ENCODE results near the gene NCAPH2.

Gene NCAPH2

GRCh38 chr22:50508897-50509296 lies 873 bp downstream of the NCAPH2 start:
- peak overlapping the region; percentile 67 for H3K9ac ChIP-seq (ENCODE audit: low read length)
- peaks cover 50% of the 10 kb centered on the region for H3K79me2 ChIP-seq (ENCODE audit: low read length)
- 0 out of 2 replicates have a peak, but pooled peaks cover 4% of the 10 kb centered on the region for H4K20me1 ChIP-seq (ENCODE audit: insufficient read depth, low read length)
- no peak overlapping the region for H3K27ac ChIP-seq (ENCODE audit: low read length)
- H3K4me2 ChIP-seq (ENCODE audit: low read length): peak overlapping the region; percentile 95
- no peaks in the 10 kb centered on the region for H3K9me3 ChIP-seq (ENCODE audit: insufficient read depth, low read length)
- peak overlapping the region; percentile 90 for H3K4me3 ChIP-seq (ENCODE audit: low read length)
- H3K36me3 ChIP-seq (replicated peaks; ENCODE audit: low read depth, low read length): no peaks in the 10 kb centered on the region
- H2AFZ ChIP-seq (ENCODE audit: low read depth, low read length): no peak overlapping the region
- no peak for TF ChIP-seq CTCF (IDR thresholded peaks at IDR 0.05; ENCODE audit: low read depth, low read length)
- peaks cover 15% of the 10 kb centered on the region for H3K4me1 ChIP-seq (ENCODE audit: low read length)
- H3K27me3 ChIP-seq (ENCODE audit: low read depth, low read length): no peaks in the 10 kb centered on the region

- H2AFZ ChIP-seq (ENCODE audit: low read depth, low read length): no peak overlapping the region
- H3K4me1 ChIP-seq (ENCODE audit: low read length): peaks cover 10% of the 10 kb centered on the region
- no peak overlapping the region for H3K4me3 ChIP-seq (ENCODE audit: low read length)
- peaks cover 53% of the 10 kb centered on the region for H3K79me2 ChIP-seq (ENCODE audit: low read length)
- no peak overlapping the region for H3K9ac ChIP-seq (ENCODE audit: low read length)
- H3K27ac ChIP-seq (ENCODE audit: low read length): no peak overlapping the region
- peaks cover 4% of the 10 kb centered on the region; the same call in 1 of the 2 replicates for H4K20me1 ChIP-seq (ENCODE audit: insufficient read depth, low read length)
- no peaks in the 10 kb centered on the region for H3K9me3 ChIP-seq (ENCODE audit: insufficient read depth, low read length)
- H3K27me3 ChIP-seq (ENCODE audit: low read depth, low read length): no peaks in the 10 kb centered on the region
- TF ChIP-seq CTCF (IDR thresholded peaks at IDR 0.05; ENCODE audit: low read depth, low read length): no peak
- no peak for TF ChIP-seq EZH2phosphoT487 (IDR thresholded peaks at IDR 0.05; ENCODE audit: low read depth)
- no peak overlapping the region for H3K4me2 ChIP-seq (ENCODE audit: low read length)
- H3K36me3 ChIP-seq (replicated peaks; ENCODE audit: low read depth, low read length): no peaks in the 10 kb centered on the region
Observed at GRCh38 chr22:50513175-50513574, 5.2 kb downstream of the NCAPH2 start.

DNA sequence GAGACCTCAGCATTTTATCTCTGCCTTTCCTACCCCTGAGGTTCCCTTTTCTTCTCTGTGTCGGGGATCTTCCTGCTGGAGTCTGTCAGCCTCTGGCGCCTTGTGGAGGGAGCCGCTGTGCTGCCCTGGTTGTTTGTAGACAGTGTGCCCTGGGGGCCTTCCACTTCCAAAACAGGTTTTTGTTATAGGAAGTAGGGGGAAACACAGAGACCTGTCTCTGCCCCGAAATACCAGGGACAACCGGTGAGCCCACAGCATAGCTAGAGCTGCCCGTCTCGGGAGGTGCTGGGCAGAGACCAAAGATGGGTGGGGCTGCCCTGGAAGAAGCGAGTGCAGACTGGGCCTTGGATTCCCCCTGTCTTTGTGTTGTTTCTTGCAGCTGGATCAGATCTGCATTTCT lies 8.0 kb downstream of the NCAPH2 start:
- TF ChIP-seq EZH2phosphoT487 (IDR thresholded peaks at IDR 0.05; ENCODE audit: low read depth) (no peak), CTCF (IDR thresholded peaks at IDR 0.05; ENCODE audit: low read depth, low read length) (no peak)
- no peak overlapping the region for H3K9ac ChIP-seq (ENCODE audit: low read length)
- H3K4me3 ChIP-seq (ENCODE audit: low read length): no peak overlapping the region
- no peaks in the 10 kb centered on the region for H3K9me3 ChIP-seq (ENCODE audit: insufficient read depth, low read length)
- no peaks in the 10 kb centered on the region; the same call in 1 of the 2 replicates for H4K20me1 ChIP-seq (ENCODE audit: insufficient read depth, low read length)
- no peak overlapping the region for H2AFZ ChIP-seq (ENCODE audit: low read depth, low read length)
- H3K4me1 ChIP-seq (ENCODE audit: low read length): no peaks in the 10 kb centered on the region
- H3K27me3 ChIP-seq (ENCODE audit: low read depth, low read length): no peaks in the 10 kb centered on the region
- peaks cover 34% of the 10 kb centered on the region for H3K79me2 ChIP-seq (ENCODE audit: low read length)
- H3K4me2 ChIP-seq (ENCODE audit: low read length): no peak overlapping the region
- H3K36me3 ChIP-seq (replicated peaks; ENCODE audit: low read depth, low read length): no peaks in the 10 kb centered on the region
- H3K27ac ChIP-seq (ENCODE audit: low read length): no peak overlapping the region

- no peak for TF ChIP-seq EZH2phosphoT487 (IDR thresholded peaks at IDR 0.05; ENCODE audit: low read depth)
- no peak for TF ChIP-seq CTCF (IDR thresholded peaks at IDR 0.05; ENCODE audit: low read depth, low read length)
- no peak overlapping the region for H3K4me2 ChIP-seq (ENCODE audit: low read length)
- H3K9me3 ChIP-seq (ENCODE audit: insufficient read depth, low read length): no peaks in the 10 kb centered on the region
- H2AFZ ChIP-seq (ENCODE audit: low read depth, low read length): no peak overlapping the region
- H4K20me1 ChIP-seq (ENCODE audit: insufficient read depth, low read length): no peaks in the 10 kb centered on the region; the same call in 1 of the 2 replicates
- no peaks in the 10 kb centered on the region for H3K27me3 ChIP-seq (ENCODE audit: low read depth, low read length)
- peaks cover 34% of the 10 kb centered on the region for H3K79me2 ChIP-seq (ENCODE audit: low read length)
- no peak overlapping the region for H3K27ac ChIP-seq (ENCODE audit: low read length)
- no peaks in the 10 kb centered on the region for H3K4me1 ChIP-seq (ENCODE audit: low read length)
- H3K4me3 ChIP-seq (ENCODE audit: low read length): no peak overlapping the region
- H3K9ac ChIP-seq (ENCODE audit: low read length): no peak overlapping the region
- H3K36me3 ChIP-seq (replicated peaks; ENCODE audit: low read depth, low read length): no peaks in the 10 kb centered on the region
Observed at GRCh38 chr22:50516891-50517290, 8.9 kb downstream of the NCAPH2 start.
